Measurements from ENCODE around the gene GRIP2.

Gene GRIP2

GRCh38 chr3:14494279-14494972 is 45.7 kb downstream of the GRIP2 start:
- Histone ChIP-seq H3K4me3 (ENCODE audit: low read depth, low read length) (no peak overlapping the region), H3K27ac (no peak overlapping the region), H3K27me3 (replicated peaks) (no peaks in the 10 kb centered on the region), H3K36me3 (replicated peaks) (peaks cover 1% of the 10 kb centered on the region)
- in situ Hi-C loops (cut with HindIII; ENCODE audit: low pct_ligation_motif_present, low sequenced_read_pairs) = no loop called here
- TF ChIP-seq CTCF (IDR thresholded peaks at IDR 0.05; ENCODE audit: low read depth, low read length, missing control alignments) = no peak
- no peak for DNase-seq

DNA sequence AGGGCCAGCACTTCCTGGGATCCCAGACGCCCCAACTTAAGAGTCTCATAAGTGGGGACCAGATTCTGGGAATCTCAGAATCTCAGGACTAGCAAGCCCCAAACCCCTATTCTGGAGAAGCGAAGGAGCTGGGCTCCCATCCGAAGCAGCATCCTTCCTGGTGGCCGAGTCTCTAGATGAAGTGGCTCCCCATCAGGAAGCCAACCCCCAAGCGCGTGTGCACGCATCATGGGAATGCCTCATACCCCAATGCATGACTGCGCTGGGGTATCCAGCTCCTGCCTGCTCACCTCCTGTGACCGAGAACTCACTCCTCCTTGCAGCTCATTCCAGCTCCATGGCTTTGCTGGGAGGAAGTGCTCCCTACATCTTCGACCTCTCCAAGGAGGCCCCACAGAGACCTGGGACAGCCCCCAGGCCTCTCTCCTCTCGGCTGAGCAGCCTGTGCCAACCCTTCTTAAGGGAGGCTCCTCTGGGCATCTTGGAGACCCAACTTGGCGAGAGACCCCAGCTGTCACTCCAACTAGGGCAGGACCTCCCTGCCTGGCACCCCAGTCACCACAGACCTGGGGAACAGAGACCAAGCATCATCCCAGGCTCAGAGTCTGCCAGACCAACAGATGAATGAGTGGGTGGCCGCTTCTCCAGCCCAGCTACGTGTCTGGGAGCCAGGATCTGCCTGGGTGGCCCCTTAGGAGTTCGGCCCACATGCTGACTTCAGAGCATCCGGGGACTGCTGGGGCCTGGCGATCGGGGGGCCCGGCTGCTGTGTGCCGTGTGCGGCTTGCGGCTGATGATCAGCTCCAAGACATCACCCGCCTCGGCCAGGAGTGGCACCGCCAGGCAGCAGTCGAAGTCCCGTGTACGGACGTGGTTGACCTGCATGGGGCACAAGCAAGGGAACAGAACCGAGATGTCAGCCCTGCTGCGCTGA is 46.9 kb downstream of the GRIP2 start:
- Histone ChIP-seq H3K36me3 (replicated peaks) (peaks cover 2% of the 10 kb centered on the region), H3K27me3 (replicated peaks) (no peaks in the 10 kb centered on the region), H3K4me3 (ENCODE audit: low read depth, low read length) (no peak overlapping the region), H3K27ac (no peak overlapping the region)
- DNase-seq = no peak
- TF ChIP-seq CTCF (IDR thresholded peaks at IDR 0.05; ENCODE audit: low read depth, low read length, missing control alignments) = no peak
- in situ Hi-C loops (cut with HindIII; ENCODE audit: low pct_ligation_motif_present, low sequenced_read_pairs) = no loop called here

DNA sequence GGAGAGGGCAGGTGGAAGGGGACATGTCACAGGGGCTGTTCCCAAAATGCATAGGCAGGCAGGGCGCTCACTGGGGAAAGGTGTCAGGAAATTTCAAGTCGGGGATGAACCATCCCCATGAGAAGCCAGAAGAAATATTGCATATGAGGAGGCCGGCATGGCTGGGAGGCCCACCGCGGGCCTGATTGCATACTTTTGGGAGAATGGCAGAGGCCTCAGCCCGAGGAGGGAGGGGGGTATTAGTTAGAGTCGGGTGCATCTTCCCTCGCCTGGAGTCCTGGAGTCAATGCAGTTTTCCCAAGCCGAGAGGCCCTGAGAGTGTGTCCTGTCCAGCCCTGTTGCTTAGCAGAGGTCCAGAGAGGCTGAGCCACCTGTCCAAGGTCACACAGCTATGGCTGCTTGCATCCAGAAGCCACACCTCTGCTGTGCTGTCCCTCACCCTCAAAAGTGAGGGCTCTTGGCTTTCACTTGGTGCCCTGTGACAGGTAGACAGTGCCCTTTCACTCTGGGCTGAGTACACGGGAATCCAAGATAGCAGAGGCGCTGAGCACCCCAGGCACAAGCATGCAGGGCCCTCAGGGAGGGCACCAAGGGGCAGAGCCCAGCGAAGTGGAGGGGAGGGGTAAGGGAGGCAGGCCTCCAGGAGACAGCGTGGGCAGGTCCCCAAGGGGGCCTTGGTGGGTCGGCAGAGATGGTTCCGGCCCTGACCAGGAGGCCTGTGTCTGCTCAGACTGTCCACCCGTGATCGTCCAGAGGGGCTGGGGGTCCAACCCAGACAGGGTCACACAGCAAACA is 48.5 kb downstream of the GRIP2 start:
- Histone ChIP-seq H3K4me3 (ENCODE audit: low read depth, low read length) (no peak overlapping the region), H3K27me3 (replicated peaks) (no peaks in the 10 kb centered on the region), H3K27ac (no peak overlapping the region), H3K36me3 (replicated peaks) (peaks cover 2% of the 10 kb centered on the region)
- TF ChIP-seq CTCF (IDR thresholded peaks at IDR 0.05; ENCODE audit: low read depth, low read length, missing control alignments) = no peak
- in situ Hi-C loops (cut with HindIII; ENCODE audit: low pct_ligation_motif_present, low sequenced_read_pairs) = no loop called here
- no peak for DNase-seq

GRCh38 chr3:14490831-14491230 is 49.3 kb downstream of the GRIP2 start:
- Histone ChIP-seq H3K36me3 (replicated peaks) (peaks cover 3% of the 10 kb centered on the region), H3K27me3 (replicated peaks) (no peaks in the 10 kb centered on the region), H3K27ac (no peak overlapping the region), H3K4me3 (ENCODE audit: low read depth, low read length) (no peak overlapping the region)
- no peak for TF ChIP-seq CTCF (IDR thresholded peaks at IDR 0.05; ENCODE audit: low read depth, low read length, missing control alignments)
- DNase-seq = no peak
- in situ Hi-C loops (cut with HindIII; ENCODE audit: low pct_ligation_motif_present, low sequenced_read_pairs) = no loop called here

- Histone ChIP-seq H3K27me3 (replicated peaks) (no peaks in the 10 kb centered on the region), H3K4me3 (ENCODE audit: low read depth, low read length) (no peak overlapping the region), H3K27ac (no peak overlapping the region), H3K36me3 (replicated peaks) (peaks cover 7% of the 10 kb centered on the region)
- TF ChIP-seq CTCF (IDR thresholded peaks at IDR 0.05; ENCODE audit: low read depth, low read length, missing control alignments) = no peak
- in situ Hi-C loops (cut with HindIII; ENCODE audit: low pct_ligation_motif_present, low sequenced_read_pairs) = no loop called here
- DNase-seq = no peak
Measured at GRCh38 chr3:14490255-14490654, 49.9 kb downstream of the GRIP2 start.
